A549 (cell line): ENCODE data around the gene INPP4B. TPM values are rescaled to one million over a fixed set of nuclear protein-coding genes. Genes with fewer than 3 reads are reported as not detected.
A peak's percentile ranks its signal among the peaks of the same experiment; 100 is the strongest.

Experiments
- ATAC-seq, 2 experiments: fragments of 200-7000 bp in 1 of 2; fragments of >200 bp in 1 of 2; cut with Nextera tagmentation in 1 of 2; cut with Tn5 transposase in 1 of 2; 3 replicates each; pipeline versions ENCODE4 v1.8.0 to v1.9.1; 2018 to 2020; ENCODE audit warnings: mild to moderate bottlenecking in 1 of 2, moderate library complexity in 1 of 2
- CTCF ChIA-PET: fragments of 300-600 bp; sonication (Branson Sonifier 250); formaldehyde crosslinking; extraction: SDS; loops from one replicate; lab custom pipeline; 2021; ENCODE audit warnings: antibody characterized with exemption, inconsistent platforms; lab: Yijun Ruan, JAX
- POLR2A ChIA-PET: fragments of 350-600 bp; formaldehyde crosslinking; extraction: SDS; loops from one replicate; lab custom pipeline; 2021; ENCODE audit warnings: antibody characterized with exemption, inconsistent platforms; lab: Yijun Ruan, JAX
- DNase-seq, 2 experiments: peaks; one replicate each; pipeline versions ENCODE4 v3.0.0 to v3.0.0-alpha.2; 2011 to 2016; ENCODE audit warnings: low read depth in 1 of 2, low spot score in 1 of 2
- FAIRE-seq: peaks from 2 replicates; lab custom pipeline; 2011; peaks lifted over from hg19 to GRCh38; lab: Jason Lieb, UNC
- H3K27ac ChIP-seq, 2 experiments: fragments of >200 bp; sonication (Bioruptor Twin); formaldehyde crosslinking; 3 replicates each; pipeline ENCODE4 v1.5.1; 2016 to 2017
- H3K4me1 ChIP-seq: fragments of >200 bp; sonication (Bioruptor Twin); formaldehyde crosslinking; 3 replicates; pipeline ENCODE4 v1.6.1; 2016
- H3K4me2 ChIP-seq: fragments of >200 bp; sonication (Bioruptor Twin); formaldehyde crosslinking; 3 replicates; pipeline ENCODE4 v1.6.1; 2016
- H3K4me3 ChIP-seq: fragments of >200 bp; sonication (Bioruptor Twin); formaldehyde crosslinking; 3 replicates; pipeline ENCODE4 v1.5.1; 2016
- H3K9me3 ChIP-seq: fragments of >200 bp; sonication (Bioruptor Twin); formaldehyde crosslinking; 3 replicates; pipeline ENCODE4 v1.6.1; 2016
- ATOH8 ChIP-seq: fragments of 250-450 bp; sonication (Bioruptor Pico); IDR thresholded peaks from 2 replicates; pipeline ENCODE4 v1.5.0; 2020; ENCODE audit warnings: low read depth, mild to moderate bottlenecking, moderate library complexity
- CHD2 ChIP-seq: fragments of 150-350 bp; IDR thresholded peaks from 2 replicates; pipeline ENCODE4 v1.6.1; 2014; ENCODE audit warnings: low read length; ENCODE audit not compliant: partially characterized antibody
- FOXS1 ChIP-seq: fragments of 250-450 bp; sonication (Bioruptor Pico); IDR thresholded peaks from 2 replicates; pipeline ENCODE4 v1.5.0; 2020; ENCODE audit warnings: mild to moderate bottlenecking, moderate library complexity
- GATA3 ChIP-seq: IDR thresholded peaks from 2 replicates; pipeline ENCODE4 v1.6.1; 2012; ENCODE audit warnings: borderline replicate concordance
- HES2 ChIP-seq: fragments of >200 bp; sonication (Bioruptor Twin); formaldehyde crosslinking; IDR thresholded peaks from 2 replicates; pipeline ENCODE4 v1.6.1; 2016
- HEYL ChIP-seq: fragments of 250-450 bp; sonication (Bioruptor Pico); IDR thresholded peaks from 2 replicates; pipeline ENCODE4 v1.8.0; 2021; ENCODE audit warnings: mild to moderate bottlenecking, moderate library complexity
- JUN ChIP-seq, 2 experiments: fragments of >200 bp; sonication (Bioruptor Twin); formaldehyde crosslinking; IDR thresholded peaks; 2 replicates in 1 of 2; 3 replicates in 1 of 2; pipeline ENCODE4 v1.6.1; 2016 to 2017
- KDM5A ChIP-seq: fragments of 200-600 bp; sonication (generic); IDR thresholded peaks from 2 replicates; pipeline ENCODE4 v1.6.1; 2016; ENCODE audit warnings: antibody characterized with exemption, mild to moderate bottlenecking
- NFE2L2 ChIP-seq: fragments of 150-350 bp; conservative IDR thresholded peaks from 2 replicates; pipeline ENCODE4 v1.6.1; 2014; ENCODE audit warnings: low read length
- NPAS2 ChIP-seq: fragments of 250-450 bp; sonication (Bioruptor Pico); IDR thresholded peaks from 2 replicates; pipeline ENCODE4 v1.8.0; 2022; ENCODE audit warnings: mild to moderate bottlenecking, moderate library complexity, borderline replicate concordance
- NR3C1 ChIP-seq: fragments of >200 bp; sonication (Bioruptor Twin); formaldehyde crosslinking; IDR thresholded peaks from 3 replicates; pipeline ENCODE4 v1.6.1; 2017
- PBX3 ChIP-seq: IDR thresholded peaks from 2 replicates; pipeline ENCODE4 v1.6.1; 2012
- RCOR1 ChIP-seq: fragments of 150-350 bp; IDR thresholded peaks from 2 replicates; pipeline ENCODE4 v1.6.1; 2014; ENCODE audit warnings: antibody characterized with exemption, low read length, low read depth
- REST ChIP-seq: fragments of 200-600 bp; sonication (generic); IDR thresholded peaks from 2 replicates; pipeline ENCODE4 v1.6.1; 2016; ENCODE audit warnings: antibody characterized with exemption, mild to moderate bottlenecking, moderate library complexity
- RFX5 ChIP-seq: fragments of 450-650 bp; IDR thresholded peaks from 2 replicates; pipeline ENCODE4 v1.7.1; 2014; ENCODE audit warnings: antibody characterized with exemption, mild to moderate bottlenecking, moderate library complexity
- SREBF2 ChIP-seq: fragments of 450-650 bp; IDR thresholded peaks from 2 replicates; pipeline ENCODE4 v1.6.1; 2014; ENCODE audit warnings: mild to moderate bottlenecking, moderate library complexity
- USF2 ChIP-seq: fragments of 450-650 bp; IDR thresholded peaks from 2 replicates; pipeline ENCODE4 v1.6.1; 2014; ENCODE audit warnings: antibody characterized with exemption
- ZSCAN20 ChIP-seq: fragments of 250-450 bp; sonication (Bioruptor Pico); IDR thresholded peaks from 2 replicates; pipeline ENCODE4 v1.8.0; 2022; ENCODE audit warnings: mild to moderate bottlenecking, moderate library complexity
- WGBS: methylation state at CpG from one replicate; pipeline ENCODE4 v1.1.6; 2017; ENCODE audit errors: missing lambda C conversion rate; 5-methylcytosine and 5-hydroxymethylcytosine counted together
- polyA plus RNA-seq, 4 experiments: library from polyadenylated mRNA; depleted of rRNA in 3 of 4; stranded (reverse); fragments of >200 nt; fragmentation: RNase III in 1 of 4; extraction: RNeasy Plus Mini Kit Qiagen cat#74134 plus additional on column Dnase treatment in 1 of 4; gene quantifications; 2 replicates in 3 of 4; 3 replicates in 1 of 4; pipeline ENCODE4 v1.2.3, GENCODE V29; 2011 to 2017

The INPP4B gene
- polyA plus RNA-seq, 2 of the 4 experiments (the other 2 are of a cell fraction) = 7.2 to 14.9 TPM

GRCh38 chr4:142088906-142089305 is 757.2 kb downstream of the INPP4B start:
- no peak overlapping the region for H3K4me3 ChIP-seq
- FAIRE-seq = no peak
- DNase-seq = no peak
- peaks cover 35% of the 10 kb centered on the region for H3K4me1 ChIP-seq
- WGBS = 57% methylated on average over 4 of the region's 4 CpGs
- no peak overlapping the region for H3K4me2 ChIP-seq
- H3K27ac ChIP-seq = peak overlapping the region; percentile 88 to 90
- TF ChIP-seq RCOR1 (no peak), REST (no peak), NR3C1 (no peak), SREBF2 (no peak), NFE2L2 (no peak), RFX5 (no peak), GATA3 (no peak), PBX3 (no peak), NPAS2 (CRISPR knock-in tag) (no peak), USF2 (no peak), ZSCAN20 (CRISPR knock-in tag) (no peak), HEYL (CRISPR knock-in tag) (no peak)
- ATAC-seq = no peak
- ChIA-PET POLR2A (no interaction called here), CTCF (interaction anchor here (0.6 kb wide), 1 partner anchor 758 kb away, joined by 3 read pairs; no protein-coding TSS in a partner anchor)
- no peaks in the 10 kb centered on the region for H3K9me3 ChIP-seq

- no peak overlapping the region for H3K4me2 ChIP-seq
- FAIRE-seq (no peak), DNase-seq (no peak), ATAC-seq (no peak)
- no peaks in the 10 kb centered on the region for H3K9me3 ChIP-seq
- no peak overlapping the region for H3K4me3 ChIP-seq
- CTCF ChIA-PET = no interaction called here
- peaks cover 15% of the 10 kb centered on the region for H3K4me1 ChIP-seq
- no peak for TF ChIP-seq PBX3
- no peak for TF ChIP-seq NFE2L2
- TF ChIP-seq JUN (IDR thresholded peaks at IDR 0.05) = no peak
- TF ChIP-seq RFX5 = no peak
- TF ChIP-seq KDM5A = no peak
- TF ChIP-seq GATA3 = no peak
- TF ChIP-seq CHD2 = no peak
- TF ChIP-seq NR3C1 = no peak
- TF ChIP-seq HES2 = no peak
- no peak for TF ChIP-seq FOXS1
- no peak for TF ChIP-seq ATOH8 (CRISPR knock-in tag)
- peak overlapping the region in 1 of 2 experiments; percentile 75; a peak in 3 of 6 replicates for H3K27ac ChIP-seq
- WGBS = 90% methylated on average over 4 of the region's 4 CpGs
- POLR2A ChIA-PET = no interaction called here
Observed at GRCh38 chr4:142085513-142086292, 760.4 kb downstream of the INPP4B start.
